Thyroid gland (tissue), 4 donors: ENCODE data around the gene PRKCZ. TPM values are rescaled to one million over a fixed set of nuclear protein-coding genes. Genes with fewer than 3 reads are reported as not detected.

Experiments
- DNase-seq, 2 donors: peaks; one replicate each; pipeline ENCODE4 v3.0.0-alpha.2; 2019
- H3K27ac ChIP-seq, 3 donors: fragments of 200-600 bp; sonication (generic); 1 replicate in 2 of 3; 2 replicates in 1 of 3; pipeline ENCODE4 v1.5.1; 2016 to 2019; ENCODE audit warnings: mild to moderate bottlenecking in 1 of 3, moderate library complexity in 1 of 3
- H3K27me3 ChIP-seq: fragments of 200-600 bp; sonication (generic); one replicate; pipeline ENCODE4 v1.5.1; 2019
- H3K36me3 ChIP-seq, 2 donors: fragments of 200-600 bp; sonication (generic); one replicate each; pipeline ENCODE4 v1.5.1; 2016 to 2019
- H3K4me1 ChIP-seq, 2 donors: fragments of 200-600 bp; sonication (generic); one replicate each; pipeline ENCODE4 v1.5.1; 2017 to 2019
- H3K4me3 ChIP-seq, 3 donors: fragments of 200-600 bp; sonication (generic); replicated peaks in 1 of 3; 1 replicate in 2 of 3; 2 replicates in 1 of 3; pipeline ENCODE4 v1.5.1; 2016; ENCODE audit warnings: mild to moderate bottlenecking in 1 of 3
- H3K9me3 ChIP-seq: fragments of 200-600 bp; sonication (generic); one replicate; pipeline ENCODE4 v1.5.1; 2017
- POLR2A ChIP-seq, 2 donors: fragments of 450-650 bp; IDR thresholded peaks; one replicate each; pipeline ENCODE4 v1.6.1; 2017; ENCODE audit warnings: antibody characterized with exemption in 2 of 2, mild to moderate bottlenecking in 2 of 2, moderate library complexity in 1 of 2
- WGBS, 2 donors: methylation state at CpG; one replicate each; pipeline ENCODE4 v1.1.5; 2017; 5-methylcytosine and 5-hydroxymethylcytosine counted together
- intact Hi-C: fragments of 100-400 bp; cut with DNase I; formaldehyde crosslinking; loops from one replicate; pipeline ENCODE4 v1.15.1; 2023
- total RNA-seq, 4 donors: library from RNA; depleted of rRNA; stranded (reverse); fragments of >200 nt; gene quantifications; one replicate each; pipeline ENCODE4 v1.2.3, GENCODE V29; 2016
- TF ChIP-seq, protein P1 (sequence below), 6 experiments: fragments of 200-600 bp in 3 of 6; fragments of 450-650 bp in 3 of 6; sonication (generic) in 3 of 6; IDR thresholded peaks; one replicate each; pipeline ENCODE4 v1.5.1; 2016 to 2019; ENCODE audit warnings: antibody characterized with exemption in 6 of 6, mild to moderate bottlenecking in 2 of 6, inconsistent platforms in 1 of 6, moderate library complexity in 1 of 6

PRKCZ gene
- total RNA-seq, 4 donors from 2014 or later, result 33.6 to 53.0 (median 44.3) TPM

DNA sequence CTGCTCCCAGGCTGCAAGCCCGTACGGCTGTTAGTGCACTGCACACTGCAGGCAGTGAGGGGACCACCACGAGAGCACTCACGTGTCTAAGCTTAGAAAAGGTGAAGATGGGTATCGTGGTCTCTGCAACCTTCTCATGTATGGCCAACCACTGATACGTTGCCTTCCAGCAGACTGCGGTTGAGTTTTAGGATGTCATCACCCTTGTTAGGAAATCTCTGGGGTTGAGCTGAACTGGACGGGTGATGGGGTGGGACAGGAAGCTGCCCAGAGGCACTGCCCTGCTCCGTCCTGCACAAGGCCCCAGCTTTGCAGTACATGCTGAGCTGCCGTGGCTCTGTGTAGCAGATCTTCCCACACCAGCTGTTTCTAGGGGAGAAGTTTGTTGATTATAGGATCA lies 101.0 kb downstream of the PRKCZ start:
- intact Hi-C loops, result no loop called here
- H3K36me3 ChIP-seq, result peaks cover 5 to 13% of the 10 kb centered on the region in 2 donors
- no peak overlapping the region for H3K4me3 ChIP-seq
- H3K27me3 ChIP-seq, result no peaks in the 10 kb centered on the region
- DNase-seq, result no peak
- TF ChIP-seq, protein P1, sequence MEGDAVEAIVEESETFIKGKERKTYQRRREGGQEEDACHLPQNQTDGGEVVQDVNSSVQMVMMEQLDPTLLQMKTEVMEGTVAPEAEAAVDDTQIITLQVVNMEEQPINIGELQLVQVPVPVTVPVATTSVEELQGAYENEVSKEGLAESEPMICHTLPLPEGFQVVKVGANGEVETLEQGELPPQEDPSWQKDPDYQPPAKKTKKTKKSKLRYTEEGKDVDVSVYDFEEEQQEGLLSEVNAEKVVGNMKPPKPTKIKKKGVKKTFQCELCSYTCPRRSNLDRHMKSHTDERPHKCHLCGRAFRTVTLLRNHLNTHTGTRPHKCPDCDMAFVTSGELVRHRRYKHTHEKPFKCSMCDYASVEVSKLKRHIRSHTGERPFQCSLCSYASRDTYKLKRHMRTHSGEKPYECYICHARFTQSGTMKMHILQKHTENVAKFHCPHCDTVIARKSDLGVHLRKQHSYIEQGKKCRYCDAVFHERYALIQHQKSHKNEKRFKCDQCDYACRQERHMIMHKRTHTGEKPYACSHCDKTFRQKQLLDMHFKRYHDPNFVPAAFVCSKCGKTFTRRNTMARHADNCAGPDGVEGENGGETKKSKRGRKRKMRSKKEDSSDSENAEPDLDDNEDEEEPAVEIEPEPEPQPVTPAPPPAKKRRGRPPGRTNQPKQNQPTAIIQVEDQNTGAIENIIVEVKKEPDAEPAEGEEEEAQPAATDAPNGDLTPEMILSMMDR (IDR thresholded peaks at IDR 0.05), result no peak
- TF ChIP-seq POLR2A (IDR thresholded peaks at IDR 0.05), result no peak
- H3K9me3 ChIP-seq, result no peaks in the 10 kb centered on the region
- H3K27ac ChIP-seq, result no peak overlapping the region
- no peaks in the 10 kb centered on the region for H3K4me1 ChIP-seq
- 71 to 81% methylated on average over 5 to 10 of the region's 10 CpGs for WGBS, 2 donors

DNA sequence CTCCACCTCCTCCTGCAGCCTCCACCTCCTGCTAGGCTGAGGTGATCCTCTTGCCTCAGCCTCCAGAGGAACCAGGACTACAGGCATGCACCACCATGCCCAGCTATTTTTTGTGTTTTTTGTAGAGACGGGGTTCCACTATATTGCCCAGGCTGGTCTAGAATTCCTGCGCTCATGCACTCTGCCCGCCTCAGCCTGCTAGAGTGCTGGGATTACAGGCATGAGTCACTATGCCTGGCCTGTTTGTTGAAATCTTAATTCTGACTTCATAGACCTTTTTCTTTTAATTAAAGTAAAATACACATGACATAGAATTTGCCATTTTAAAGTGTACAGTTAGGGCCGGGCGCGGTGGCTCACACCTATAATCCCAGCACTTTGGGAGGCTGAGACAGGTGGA lies 101.7 kb downstream of the PRKCZ start:
- WGBS, 2 donors, result 94 to 100% methylated on average over 5 to 6 of the region's 6 CpGs
- Histone ChIP-seq H3K4me3 (no peak overlapping the region), H3K36me3 (peaks cover 0 to 6% of the 10 kb centered on the region in 2 donors), H3K27ac (no peak overlapping the region), H3K27me3 (no peaks in the 10 kb centered on the region), H3K4me1 (no peaks in the 10 kb centered on the region), H3K9me3 (no peaks in the 10 kb centered on the region)
- no peak for DNase-seq
- TF ChIP-seq POLR2A (IDR thresholded peaks at IDR 0.05), result no peak
- TF ChIP-seq, protein P1 (IDR thresholded peaks at IDR 0.05), result no peak
- intact Hi-C loops, result no loop called here

- Histone ChIP-seq H3K27me3 (no peaks in the 10 kb centered on the region), H3K4me1 (no peaks in the 10 kb centered on the region), H3K4me3 (no peak overlapping the region), H3K27ac (no peak overlapping the region), H3K36me3 (peaks cover 0 to 6% of the 10 kb centered on the region in 2 donors), H3K9me3 (no peaks in the 10 kb centered on the region)
- TF ChIP-seq, protein P1 (IDR thresholded peaks at IDR 0.05), result no peak
- no peak for TF ChIP-seq POLR2A (IDR thresholded peaks at IDR 0.05)
- DNase-seq, result no peak
- intact Hi-C loops, result no loop called here
- 94 to 95% methylated on average over 11 of the region's 11 CpGs for WGBS, 2 donors
These were observed 102.7 kb downstream of the PRKCZ start for GRCh38 chr1:2152954-2153353.

DNA sequence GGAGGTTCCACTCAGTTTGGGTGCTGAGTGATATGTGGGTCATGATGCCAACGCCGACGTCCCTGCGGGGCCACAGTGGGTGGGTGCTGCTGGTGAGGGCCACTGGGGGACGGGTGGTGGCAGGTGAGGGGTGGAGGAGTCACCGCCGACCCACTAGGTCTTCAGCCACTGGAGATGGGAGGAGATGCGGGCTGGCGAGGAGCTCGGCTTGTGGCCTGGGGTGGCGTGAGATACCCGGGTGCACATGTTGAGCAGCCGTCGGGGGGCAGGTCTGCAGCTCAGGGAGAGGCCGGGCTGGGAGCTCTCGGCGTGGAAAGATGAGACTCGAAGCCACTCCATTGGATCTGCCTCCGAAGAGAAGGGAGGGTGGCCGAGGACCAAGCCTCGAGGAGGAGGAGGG lies 103.8 kb downstream of the PRKCZ start:
- peaks cover 0 to 6% of the 10 kb centered on the region in 2 donors for H3K36me3 ChIP-seq
- no peak overlapping the region for H3K27ac ChIP-seq
- intact Hi-C loops, result no loop called here
- no peaks in the 10 kb centered on the region for H3K9me3 ChIP-seq
- H3K4me3 ChIP-seq, result no peak overlapping the region
- TF ChIP-seq, protein P1 (IDR thresholded peaks at IDR 0.05), result no peak
- TF ChIP-seq POLR2A (IDR thresholded peaks at IDR 0.05), result no peak
- WGBS, 2 donors, result 95 to 97% methylated on average over 21 of the region's 21 CpGs
- no peak for DNase-seq
- H3K4me1 ChIP-seq, result no peaks in the 10 kb centered on the region
- no peaks in the 10 kb centered on the region for H3K27me3 ChIP-seq

GRCh38 chr1:2155147-2155598 lies 105.0 kb downstream of the PRKCZ start:
- Histone ChIP-seq H3K9me3 (no peaks in the 10 kb centered on the region), H3K36me3 (peaks cover 0 to 6% of the 10 kb centered on the region in 2 donors), H3K27me3 (no peaks in the 10 kb centered on the region), H3K4me1 (peaks cover 0 to 6% of the 10 kb centered on the region in 2 donors), H3K4me3 (no peak overlapping the region), H3K27ac (no peak overlapping the region)
- intact Hi-C loops, result no loop called here
- WGBS, 2 donors, result 97 to 98% methylated on average over 10 of the region's 10 CpGs
- DNase-seq, result no peak
- TF ChIP-seq, protein P1 (IDR thresholded peaks at IDR 0.05), result no peak
- TF ChIP-seq POLR2A (IDR thresholded peaks at IDR 0.05), result no peak
